HEK293 (cell line): ENCODE data around the gene IGIP.

Experiments used
- IKZF3 ChIP-seq: fragments of 450-650 bp; IDR thresholded peaks from 2 replicates; pipeline ENCODE4 v1.5.0; 2018; ENCODE audit warnings: missing biosample characterization, mild to moderate bottlenecking, missing genetic modification characterization, moderate library complexity
- PRDM6 ChIP-seq: fragments of 450-650 bp; formaldehyde crosslinking; IDR thresholded peaks from 2 replicates; pipeline ENCODE4 v1.5.1; 2017; ENCODE audit warnings: missing biosample characterization, missing genetic modification characterization
- SP2 ChIP-seq: fragments of 450-650 bp; formaldehyde crosslinking; IDR thresholded peaks from 2 replicates; pipeline ENCODE4 v1.5.1; 2016; ENCODE audit warnings: missing biosample characterization, missing genetic modification characterization
- YY1 ChIP-seq: fragments of 450-650 bp; formaldehyde crosslinking; IDR thresholded peaks from 2 replicates; pipeline ENCODE4 v1.5.1; 2018; ENCODE audit warnings: missing biosample characterization, missing genetic modification characterization
- ZBTB26 ChIP-seq: fragments of 450-650 bp; formaldehyde crosslinking; optimal IDR thresholded peaks from 2 replicates; pipeline ENCODE3; 2016; ENCODE audit warnings: missing biosample characterization, mild to moderate bottlenecking, missing genetic modification characterization
- ZBTB6 ChIP-seq: fragments of 450-650 bp; formaldehyde crosslinking; IDR thresholded peaks from 2 replicates; pipeline ENCODE4 v1.5.1; 2017; ENCODE audit warnings: missing biosample characterization, missing genetic modification characterization
- ZFP37 ChIP-seq: fragments of 450-650 bp; formaldehyde crosslinking; IDR thresholded peaks from 2 replicates; pipeline ENCODE4 v1.5.1; 2016; ENCODE audit warnings: missing biosample characterization, missing genetic modification characterization
- ZNF155 ChIP-seq: fragments of 450-650 bp; formaldehyde crosslinking; IDR thresholded peaks from 2 replicates; pipeline ENCODE4 v1.5.1; 2016; ENCODE audit warnings: missing biosample characterization, missing genetic modification characterization
- ZNF19 ChIP-seq: fragments of 450-650 bp; formaldehyde crosslinking; IDR thresholded peaks from 2 replicates; pipeline ENCODE4; 2016; ENCODE audit warnings: missing biosample characterization, missing genetic modification characterization, low read depth
- ZNF24 ChIP-seq: fragments of 450-650 bp; formaldehyde crosslinking; IDR thresholded peaks from 2 replicates; pipeline ENCODE4 v1.5.1; 2016; ENCODE audit warnings: missing biosample characterization, missing genetic modification characterization
- ZNF324 ChIP-seq: fragments of 450-650 bp; formaldehyde crosslinking; IDR thresholded peaks from 2 replicates; pipeline ENCODE4 v1.5.1; 2016; ENCODE audit warnings: missing biosample characterization, missing genetic modification characterization
- ZNF350 ChIP-seq: fragments of 450-650 bp; formaldehyde crosslinking; IDR thresholded peaks from 2 replicates; pipeline ENCODE4 v1.5.0; 2017; ENCODE audit warnings: missing biosample characterization, mild to moderate bottlenecking, missing genetic modification characterization
- ZNF398 ChIP-seq: fragments of 450-650 bp; formaldehyde crosslinking; IDR thresholded peaks from 2 replicates; pipeline ENCODE4 v1.5.1; 2017; ENCODE audit warnings: missing biosample characterization, missing genetic modification characterization
- ZNF416 ChIP-seq: fragments of 450-650 bp; formaldehyde crosslinking; IDR thresholded peaks from 2 replicates; pipeline ENCODE4 v1.5.1; 2016; ENCODE audit warnings: missing biosample characterization, missing genetic modification characterization
- ZNF423 ChIP-seq: fragments of 450-650 bp; formaldehyde crosslinking; IDR thresholded peaks from 2 replicates; pipeline ENCODE4 v1.5.1; 2016; ENCODE audit warnings: missing biosample characterization, missing genetic modification characterization
- ZNF514 ChIP-seq: fragments of 450-650 bp; formaldehyde crosslinking; IDR thresholded peaks from 2 replicates; pipeline ENCODE4 v1.5.1; 2016; ENCODE audit warnings: missing biosample characterization, missing genetic modification characterization
- ZNF529 ChIP-seq: fragments of 450-650 bp; formaldehyde crosslinking; IDR thresholded peaks from 2 replicates; pipeline ENCODE4 v1.5.1; 2017; ENCODE audit warnings: missing genetic modification characterization, missing biosample characterization; ENCODE audit not compliant: insufficient replicate concordance
- ZNF548 ChIP-seq: fragments of 450-650 bp; formaldehyde crosslinking; IDR thresholded peaks from 2 replicates; pipeline ENCODE4 v1.5.1; 2016; ENCODE audit warnings: missing biosample characterization, missing genetic modification characterization
- ZNF747 ChIP-seq: fragments of 450-650 bp; formaldehyde crosslinking; IDR thresholded peaks from 2 replicates; pipeline ENCODE4 v1.5.1; 2016; ENCODE audit warnings: missing biosample characterization, missing genetic modification characterization
- ZNF830 ChIP-seq: fragments of 450-650 bp; IDR thresholded peaks from 2 replicates; pipeline ENCODE4 v1.5.0; 2018; ENCODE audit warnings: missing biosample characterization, missing genetic modification characterization, low read depth, mild to moderate bottlenecking, moderate library complexity
- ZSCAN4 ChIP-seq: fragments of 450-650 bp; formaldehyde crosslinking; IDR thresholded peaks from 2 replicates; pipeline ENCODE4 v1.5.1; 2017; ENCODE audit warnings: missing biosample characterization, missing genetic modification characterization
- TF ChIP-seq, protein P1 (sequence below): fragments of 450-650 bp; formaldehyde crosslinking; IDR thresholded peaks from 2 replicates; pipeline ENCODE4 v1.5.1; 2016; ENCODE audit warnings: missing biosample characterization, missing genetic modification characterization
- TF ChIP-seq, protein P2 (sequence below): fragments of 450-650 bp; formaldehyde crosslinking; IDR thresholded peaks from 2 replicates; pipeline ENCODE4 v1.5.1; 2016; ENCODE audit warnings: missing biosample characterization, missing genetic modification characterization
- TF ChIP-seq, protein P3 (sequence below): fragments of 450-650 bp; formaldehyde crosslinking; IDR thresholded peaks from 2 replicates; pipeline ENCODE4 v1.5.1; 2016; ENCODE audit warnings: missing biosample characterization, missing genetic modification characterization
- TF ChIP-seq, protein P4 (sequence below): fragments of 450-650 bp; formaldehyde crosslinking; IDR thresholded peaks from 2 replicates; pipeline ENCODE4 v1.5.1; 2016; ENCODE audit warnings: missing biosample characterization, missing genetic modification characterization

IGIP gene

DNA sequence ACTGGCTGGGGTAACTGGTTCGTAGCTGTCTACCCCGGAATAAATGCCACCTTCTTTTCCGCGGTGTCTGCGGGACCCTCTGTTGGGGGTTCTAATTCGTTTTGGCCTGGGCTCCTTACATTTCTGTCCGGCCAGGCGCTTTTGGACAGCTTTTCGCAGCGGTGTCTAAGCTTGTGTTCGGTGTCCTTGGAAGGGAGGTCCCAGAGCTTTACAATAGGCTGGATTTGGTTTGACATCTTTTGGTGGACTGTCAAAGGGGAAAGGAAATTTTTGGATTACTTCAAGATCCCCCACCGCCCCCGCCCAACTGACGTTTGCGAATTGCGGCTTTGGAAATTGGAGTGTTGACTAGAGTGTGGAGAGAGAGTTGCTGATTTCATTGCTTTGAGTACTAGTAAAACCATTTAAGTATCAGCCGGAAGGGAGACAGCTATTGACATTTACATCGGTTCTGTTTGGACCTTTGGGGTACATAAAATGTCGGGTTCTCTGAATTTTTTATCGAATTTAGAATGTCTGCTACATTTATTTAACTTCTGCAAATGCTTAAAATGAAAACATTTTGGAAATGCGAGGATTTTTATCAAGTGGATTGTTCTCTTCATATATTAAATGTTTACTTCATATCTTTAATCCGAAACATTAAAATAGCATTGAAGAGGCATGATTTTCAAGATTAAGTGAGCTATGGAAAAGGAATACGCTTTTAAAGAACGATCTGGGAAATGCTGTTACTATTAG, 16.5 kb upstream of the IGIP start (continued):
- TF ChIP-seq PRDM6 (tag by site-specific recombination) (peak; percentile 44; the same call in 1 of the 2 replicates), ZNF747 (tag by site-specific recombination) (no peak), ZNF529 (tag by site-specific recombination) (no peak), ZBTB6 (no peak), ZNF155 (tag by site-specific recombination) (no peak), ZSCAN4 (no peak), ZNF19 (no peak), ZNF398 (tag by site-specific recombination) (peak; percentile 15; the same call in 1 of the 2 replicates), ZNF423 (no peak), ZNF548 (tag by site-specific recombination) (no peak), ZNF24 (tag by site-specific recombination) (no peak), IKZF3 (tag by site-specific recombination) (no peak), ZFP37 (tag by site-specific recombination) (no peak), SP2 (tag by site-specific recombination) (peak; percentile 39), YY1 (no peak), ZNF350 (tag by site-specific recombination) (no peak), ZBTB26 (no peak), ZNF830 (no peak), ZNF324 (tag by site-specific recombination) (no peak), ZNF416 (tag by site-specific recombination) (no peak), ZNF514 (tag by site-specific recombination) (no peak)
- TF ChIP-seq, protein P1, sequence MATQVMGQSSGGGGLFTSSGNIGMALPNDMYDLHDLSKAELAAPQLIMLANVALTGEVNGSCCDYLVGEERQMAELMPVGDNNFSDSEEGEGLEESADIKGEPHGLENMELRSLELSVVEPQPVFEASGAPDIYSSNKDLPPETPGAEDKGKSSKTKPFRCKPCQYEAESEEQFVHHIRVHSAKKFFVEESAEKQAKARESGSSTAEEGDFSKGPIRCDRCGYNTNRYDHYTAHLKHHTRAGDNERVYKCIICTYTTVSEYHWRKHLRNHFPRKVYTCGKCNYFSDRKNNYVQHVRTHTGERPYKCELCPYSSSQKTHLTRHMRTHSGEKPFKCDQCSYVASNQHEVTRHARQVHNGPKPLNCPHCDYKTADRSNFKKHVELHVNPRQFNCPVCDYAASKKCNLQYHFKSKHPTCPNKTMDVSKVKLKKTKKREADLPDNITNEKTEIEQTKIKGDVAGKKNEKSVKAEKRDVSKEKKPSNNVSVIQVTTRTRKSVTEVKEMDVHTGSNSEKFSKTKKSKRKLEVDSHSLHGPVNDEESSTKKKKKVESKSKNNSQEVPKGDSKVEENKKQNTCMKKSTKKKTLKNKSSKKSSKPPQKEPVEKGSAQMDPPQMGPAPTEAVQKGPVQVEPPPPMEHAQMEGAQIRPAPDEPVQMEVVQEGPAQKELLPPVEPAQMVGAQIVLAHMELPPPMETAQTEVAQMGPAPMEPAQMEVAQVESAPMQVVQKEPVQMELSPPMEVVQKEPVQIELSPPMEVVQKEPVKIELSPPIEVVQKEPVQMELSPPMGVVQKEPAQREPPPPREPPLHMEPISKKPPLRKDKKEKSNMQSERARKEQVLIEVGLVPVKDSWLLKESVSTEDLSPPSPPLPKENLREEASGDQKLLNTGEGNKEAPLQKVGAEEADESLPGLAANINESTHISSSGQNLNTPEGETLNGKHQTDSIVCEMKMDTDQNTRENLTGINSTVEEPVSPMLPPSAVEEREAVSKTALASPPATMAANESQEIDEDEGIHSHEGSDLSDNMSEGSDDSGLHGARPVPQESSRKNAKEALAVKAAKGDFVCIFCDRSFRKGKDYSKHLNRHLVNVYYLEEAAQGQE (tag by site-specific recombination) = 0 out of 2 replicates have a peak, but pooled peaks have one; percentile 11
- TF ChIP-seq, protein P2, sequence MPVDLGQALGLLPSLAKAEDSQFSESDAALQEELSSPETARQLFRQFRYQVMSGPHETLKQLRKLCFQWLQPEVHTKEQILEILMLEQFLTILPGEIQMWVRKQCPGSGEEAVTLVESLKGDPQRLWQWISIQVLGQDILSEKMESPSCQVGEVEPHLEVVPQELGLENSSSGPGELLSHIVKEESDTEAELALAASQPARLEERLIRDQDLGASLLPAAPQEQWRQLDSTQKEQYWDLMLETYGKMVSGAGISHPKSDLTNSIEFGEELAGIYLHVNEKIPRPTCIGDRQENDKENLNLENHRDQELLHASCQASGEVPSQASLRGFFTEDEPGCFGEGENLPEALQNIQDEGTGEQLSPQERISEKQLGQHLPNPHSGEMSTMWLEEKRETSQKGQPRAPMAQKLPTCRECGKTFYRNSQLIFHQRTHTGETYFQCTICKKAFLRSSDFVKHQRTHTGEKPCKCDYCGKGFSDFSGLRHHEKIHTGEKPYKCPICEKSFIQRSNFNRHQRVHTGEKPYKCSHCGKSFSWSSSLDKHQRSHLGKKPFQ (tag by site-specific recombination) = no peak
- TF ChIP-seq, protein P3, sequence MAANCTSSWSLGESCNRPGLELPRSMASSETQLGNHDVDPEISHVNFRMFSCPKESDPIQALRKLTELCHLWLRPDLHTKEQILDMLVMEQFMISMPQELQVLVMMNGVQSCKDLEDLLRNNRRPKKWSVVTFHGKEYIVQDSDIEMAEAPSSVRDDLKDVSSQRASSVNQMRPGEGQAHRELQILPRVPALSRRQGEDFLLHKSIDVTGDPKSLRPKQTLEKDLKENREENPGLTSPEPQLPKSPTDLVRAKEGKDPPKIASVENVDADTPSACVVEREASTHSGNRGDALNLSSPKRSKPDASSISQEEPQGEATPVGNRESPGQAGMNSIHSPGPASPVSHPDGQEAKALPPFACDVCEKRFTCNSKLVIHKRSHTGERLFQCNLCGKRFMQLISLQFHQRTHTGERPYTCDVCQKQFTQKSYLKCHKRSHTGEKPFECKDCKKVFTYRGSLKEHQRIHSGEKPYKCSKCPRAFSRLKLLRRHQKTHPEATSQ (tag by site-specific recombination) = no peak
- TF ChIP-seq, protein P4, sequence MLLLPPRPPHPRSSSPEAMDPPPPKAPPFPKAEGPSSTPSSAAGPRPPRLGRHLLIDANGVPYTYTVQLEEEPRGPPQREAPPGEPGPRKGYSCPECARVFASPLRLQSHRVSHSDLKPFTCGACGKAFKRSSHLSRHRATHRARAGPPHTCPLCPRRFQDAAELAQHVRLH (tag by site-specific recombination) = no peak
